ENCODE data around the gene COL5A1. TPM values are rescaled to one million over a fixed set of nuclear protein-coding genes. Genes with fewer than 3 reads are reported as not detected.

The COL5A1 gene
- total and polyA plus RNA-seq, 2 experiments from 2014 or later = 2.5 to 13.1 TPM

DNA sequence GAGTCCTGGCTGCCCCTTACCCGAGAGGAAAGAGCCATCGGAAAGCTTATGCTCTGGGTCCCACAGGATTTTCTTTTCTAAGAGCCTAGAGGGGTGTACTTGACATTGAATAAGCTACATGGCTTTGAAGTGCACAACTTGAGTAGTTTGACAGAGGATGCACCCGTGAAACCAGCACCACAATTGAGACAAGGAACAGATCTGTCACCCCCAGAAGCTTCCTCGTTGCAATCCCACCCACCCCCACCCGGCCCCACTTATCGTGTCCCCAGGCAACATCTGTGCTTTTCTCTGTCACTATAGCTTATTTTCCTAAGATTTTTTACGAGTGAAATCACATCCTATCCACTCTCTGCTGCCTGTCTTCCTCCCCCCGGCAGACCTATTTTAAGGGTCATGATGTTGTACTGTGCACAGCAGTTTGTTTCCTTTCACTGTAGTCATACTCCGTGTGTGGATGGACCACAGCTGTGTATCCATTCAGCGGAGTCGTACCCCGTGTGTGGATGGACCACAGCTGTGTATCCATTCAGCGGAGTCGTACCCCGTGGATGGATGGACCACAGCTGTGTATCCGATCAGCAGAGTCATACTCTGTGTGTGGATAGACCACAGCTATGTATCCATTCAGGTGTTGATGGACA is 230.2 kb downstream of the COL5A1 start:
- H3K36me3 ChIP-seq (ENCODE audit: insufficient read depth) = no peaks in the 10 kb centered on the region
- H3K27me3 ChIP-seq (ENCODE audit: insufficient read depth) = no peaks in the 10 kb centered on the region
- no peak for ATAC-seq
- H3K27ac Mint-ChIP-seq = no peak overlapping the region
- H3K4me2 ChIP-seq = no peak overlapping the region
- H3K4me3 ChIP-seq = no peak overlapping the region
- H3K4me1 ChIP-seq (ENCODE audit: insufficient read depth) = no peaks in the 10 kb centered on the region
- H3K27ac ChIP-seq (ENCODE audit: low read depth) = no peak overlapping the region
- no peak for DNase-seq (ENCODE audit: low spot score)
- H3K36me3 Mint-ChIP-seq (ENCODE audit: low read depth) = no peaks in the 10 kb centered on the region
- no peaks in the 10 kb centered on the region for H3K79me2 ChIP-seq (replicated peaks; ENCODE audit: insufficient read depth)
- H4K20me1 ChIP-seq (replicated peaks; ENCODE audit: insufficient read depth) = no peaks in the 10 kb centered on the region
- no peaks in the 10 kb centered on the region for H3K9me3 Mint-ChIP-seq
- H3K4me1 Mint-ChIP-seq = no peaks in the 10 kb centered on the region
- no peaks in the 10 kb centered on the region for H3K9me2 ChIP-seq (ENCODE audit: insufficient read depth)
- no peaks in the 10 kb centered on the region for H3F3A ChIP-seq (replicated peaks; ENCODE audit: low read depth)
- no peak overlapping the region for H3K4me3 Mint-ChIP-seq
- H3K27me3 Mint-ChIP-seq (ENCODE audit: insufficient read depth, low read depth, poor library complexity) = no peaks in the 10 kb centered on the region
- H2AFZ ChIP-seq = no peak overlapping the region
- TF ChIP-seq CREB1 (CRISPR knock-in tag; IDR thresholded peaks at IDR 0.05; ENCODE audit: low read depth) (no peak), ZNF114 (CRISPR knock-in tag; IDR thresholded peaks at IDR 0.05) (no peak), ETS1 (IDR thresholded peaks at IDR 0.05) (no peak)

DNA sequence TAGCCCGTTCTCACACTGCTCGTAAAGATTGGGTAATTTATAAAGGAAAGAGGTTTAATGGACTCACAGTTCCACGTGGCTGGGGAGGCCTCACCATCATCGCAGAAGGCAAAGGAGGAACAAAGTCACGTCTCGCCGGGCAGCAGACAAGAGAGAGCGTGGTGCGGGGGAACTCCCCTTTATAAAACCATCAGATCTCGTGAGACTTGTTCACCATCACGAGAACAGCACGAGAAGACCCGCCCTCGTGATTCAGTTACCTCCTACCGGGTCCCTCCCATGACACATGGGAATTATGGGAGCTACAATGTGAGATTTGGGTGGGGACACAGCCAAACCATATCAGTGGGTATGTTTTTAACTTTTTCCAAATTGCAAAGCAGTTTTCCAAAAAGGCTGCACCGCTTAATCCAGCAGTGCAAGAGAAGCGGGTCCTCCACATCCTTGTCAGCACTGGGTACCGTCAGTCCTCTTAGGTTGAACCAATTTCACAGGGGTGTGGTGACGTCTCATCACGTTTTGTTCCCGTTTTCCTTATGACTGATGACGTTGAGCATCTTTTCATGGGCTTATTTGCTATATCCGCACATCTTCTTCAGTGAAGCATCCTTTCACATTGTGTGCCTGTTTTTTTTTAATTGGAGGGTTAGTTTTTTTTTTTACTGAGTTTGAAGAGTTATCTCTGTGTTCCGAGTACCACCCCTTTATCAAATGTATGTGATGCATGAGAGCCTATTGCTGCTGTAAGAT is 231.1 kb downstream of the COL5A1 start:
- Histone ChIP-seq H3K4me2 (no peak overlapping the region), H3K27me3 (ENCODE audit: insufficient read depth) (no peaks in the 10 kb centered on the region), H3F3A (replicated peaks; ENCODE audit: low read depth) (no peaks in the 10 kb centered on the region), H3K4me1 (ENCODE audit: insufficient read depth) (no peaks in the 10 kb centered on the region), H4K20me1 (replicated peaks; ENCODE audit: insufficient read depth) (no peaks in the 10 kb centered on the region), H3K36me3 (ENCODE audit: insufficient read depth) (no peaks in the 10 kb centered on the region), H3K4me3 (no peak overlapping the region), H3K79me2 (replicated peaks; ENCODE audit: insufficient read depth) (no peaks in the 10 kb centered on the region), H3K27ac (ENCODE audit: low read depth) (no peak overlapping the region), H2AFZ (no peak overlapping the region), H3K9me2 (ENCODE audit: insufficient read depth) (no peaks in the 10 kb centered on the region)
- no peak for ATAC-seq
- H3K36me3 Mint-ChIP-seq (ENCODE audit: low read depth) = no peaks in the 10 kb centered on the region
- no peaks in the 10 kb centered on the region for H3K4me1 Mint-ChIP-seq
- no peaks in the 10 kb centered on the region; the same call in 2 of the 3 replicates for H3K9me3 Mint-ChIP-seq
- H3K27ac Mint-ChIP-seq = no peak overlapping the region
- H3K27me3 Mint-ChIP-seq (ENCODE audit: insufficient read depth, low read depth, poor library complexity) = peaks cover 1% of the 10 kb centered on the region
- DNase-seq (ENCODE audit: low spot score) = no peak
- H3K4me3 Mint-ChIP-seq = no peak overlapping the region
- TF ChIP-seq, protein P1, sequence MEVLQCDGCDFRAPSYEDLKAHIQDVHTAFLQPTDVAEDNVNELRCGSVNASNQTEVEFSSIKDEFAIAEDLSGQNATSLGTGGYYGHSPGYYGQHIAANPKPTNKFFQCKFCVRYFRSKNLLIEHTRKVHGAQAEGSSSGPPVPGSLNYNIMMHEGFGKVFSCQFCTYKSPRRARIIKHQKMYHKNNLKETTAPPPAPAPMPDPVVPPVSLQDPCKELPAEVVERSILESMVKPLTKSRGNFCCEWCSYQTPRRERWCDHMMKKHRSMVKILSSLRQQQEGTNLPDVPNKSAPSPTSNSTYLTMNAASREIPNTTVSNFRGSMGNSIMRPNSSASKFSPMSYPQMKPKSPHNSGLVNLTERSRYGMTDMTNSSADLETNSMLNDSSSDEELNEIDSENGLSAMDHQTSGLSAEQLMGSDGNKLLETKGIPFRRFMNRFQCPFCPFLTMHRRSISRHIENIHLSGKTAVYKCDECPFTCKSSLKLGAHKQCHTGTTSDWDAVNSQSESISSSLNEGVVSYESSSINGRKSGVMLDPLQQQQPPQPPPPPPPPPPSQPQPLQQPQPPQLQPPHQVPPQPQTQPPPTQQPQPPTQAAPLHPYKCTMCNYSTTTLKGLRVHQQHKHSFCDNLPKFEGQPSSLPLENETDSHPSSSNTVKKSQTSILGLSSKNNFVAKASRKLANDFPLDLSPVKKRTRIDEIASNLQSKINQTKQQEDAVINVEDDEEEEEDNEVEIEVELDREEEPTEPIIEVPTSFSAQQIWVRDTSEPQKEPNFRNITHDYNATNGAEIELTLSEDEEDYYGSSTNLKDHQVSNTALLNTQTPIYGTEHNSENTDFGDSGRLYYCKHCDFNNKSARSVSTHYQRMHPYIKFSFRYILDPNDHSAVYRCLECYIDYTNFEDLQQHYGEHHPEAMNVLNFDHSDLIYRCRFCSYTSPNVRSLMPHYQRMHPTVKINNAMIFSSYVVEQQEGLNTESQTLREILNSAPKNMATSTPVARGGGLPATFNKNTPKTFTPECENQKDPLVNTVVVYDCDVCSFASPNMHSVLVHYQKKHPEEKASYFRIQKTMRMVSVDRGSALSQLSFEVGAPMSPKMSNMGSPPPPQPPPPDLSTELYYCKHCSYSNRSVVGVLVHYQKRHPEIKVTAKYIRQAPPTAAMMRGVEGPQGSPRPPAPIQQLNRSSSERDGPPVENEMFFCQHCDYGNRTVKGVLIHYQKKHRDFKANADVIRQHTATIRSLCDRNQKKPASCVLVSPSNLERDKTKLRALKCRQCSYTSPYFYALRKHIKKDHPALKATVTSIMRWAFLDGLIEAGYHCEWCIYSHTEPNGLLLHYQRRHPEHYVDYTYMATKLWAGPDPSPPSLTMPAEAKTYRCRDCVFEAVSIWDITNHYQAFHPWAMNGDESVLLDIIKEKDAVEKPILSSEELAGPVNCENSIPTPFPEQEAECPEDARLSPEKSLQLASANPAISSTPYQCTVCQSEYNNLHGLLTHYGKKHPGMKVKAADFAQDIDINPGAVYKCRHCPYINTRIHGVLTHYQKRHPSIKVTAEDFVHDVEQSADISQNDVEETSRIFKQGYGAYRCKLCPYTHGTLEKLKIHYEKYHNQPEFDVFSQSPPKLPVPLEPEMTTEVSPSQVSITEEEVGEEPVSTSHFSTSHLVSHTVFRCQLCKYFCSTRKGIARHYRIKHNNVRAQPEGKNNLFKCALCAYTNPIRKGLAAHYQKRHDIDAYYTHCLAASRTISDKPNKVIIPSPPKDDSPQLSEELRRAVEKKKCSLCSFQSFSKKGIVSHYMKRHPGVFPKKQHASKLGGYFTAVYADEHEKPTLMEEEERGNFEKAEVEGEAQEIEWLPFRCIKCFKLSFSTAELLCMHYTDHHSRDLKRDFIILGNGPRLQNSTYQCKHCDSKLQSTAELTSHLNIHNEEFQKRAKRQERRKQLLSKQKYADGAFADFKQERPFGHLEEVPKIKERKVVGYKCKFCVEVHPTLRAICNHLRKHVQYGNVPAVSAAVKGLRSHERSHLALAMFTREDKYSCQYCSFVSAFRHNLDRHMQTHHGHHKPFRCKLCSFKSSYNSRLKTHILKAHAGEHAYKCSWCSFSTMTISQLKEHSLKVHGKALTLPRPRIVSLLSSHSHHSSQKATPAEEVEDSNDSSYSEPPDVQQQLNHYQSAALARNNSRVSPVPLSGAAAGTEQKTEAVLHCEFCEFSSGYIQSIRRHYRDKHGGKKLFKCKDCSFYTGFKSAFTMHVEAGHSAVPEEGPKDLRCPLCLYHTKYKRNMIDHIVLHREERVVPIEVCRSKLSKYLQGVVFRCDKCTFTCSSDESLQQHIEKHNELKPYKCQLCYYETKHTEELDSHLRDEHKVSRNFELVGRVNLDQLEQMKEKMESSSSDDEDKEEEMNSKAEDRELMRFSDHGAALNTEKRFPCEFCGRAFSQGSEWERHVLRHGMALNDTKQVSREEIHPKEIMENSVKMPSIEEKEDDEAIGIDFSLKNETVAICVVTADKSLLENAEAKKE (CRISPR knock-in tag; IDR thresholded peaks at IDR 0.05) = no peak
- no peak for TF ChIP-seq ZNF114 (CRISPR knock-in tag; IDR thresholded peaks at IDR 0.05)
- no peak for TF ChIP-seq REST (IDR thresholded peaks at IDR 0.05; ENCODE audit: unreplicated experiment)
- TF ChIP-seq NANOG (IDR thresholded peaks at IDR 0.05; ENCODE audit: borderline replicate concordance) = no peak
- no peak for TF ChIP-seq EZH2 (IDR thresholded peaks at IDR 0.05; ENCODE audit: low read depth, unreplicated experiment)
- no peak for TF ChIP-seq ETS1 (IDR thresholded peaks at IDR 0.05)

Data from GM23338 (cell line).